Activated naive CD8-positive, alpha-beta T cell treated with anti-CD3 and anti-CD28 coated beads, Interleukin-2, amount 50 U/mL, for 24 hours (primary cell): ENCODE results near the gene PRDM8.

Experiments
- ATAC-seq: fragments of 150-1000 bp; cut with Tn5 transposase; one replicate; pipeline ENCODE4 v1.10.0; 2021
- DNase-seq: peaks from one replicate; pipeline ENCODE4 v3.0.0; 2021
- H3K27ac Mint-ChIP-seq: one replicate; pipeline ENCODE4 v1.8.0; 2021; ENCODE audit warnings: mild to moderate bottlenecking, mixed read lengths
- H3K27me3 Mint-ChIP-seq: one replicate; pipeline ENCODE4 v1.8.0; 2021; ENCODE audit warnings: mixed read lengths
- H3K36me3 Mint-ChIP-seq: one replicate; pipeline ENCODE4 v1.8.0; 2021; ENCODE audit warnings: low read depth, mixed read lengths
- H3K4me1 Mint-ChIP-seq: one replicate; pipeline ENCODE4 v1.8.0; 2021; ENCODE audit warnings: mixed read lengths
- H3K4me3 Mint-ChIP-seq: one replicate; pipeline ENCODE4 v1.8.0; 2021; ENCODE audit warnings: mild to moderate bottlenecking, moderate library complexity, mixed read lengths
- H3K9me3 Mint-ChIP-seq: one replicate; pipeline ENCODE4 v1.8.0; 2021; ENCODE audit warnings: mixed read lengths

The PRDM8 gene

DNA sequence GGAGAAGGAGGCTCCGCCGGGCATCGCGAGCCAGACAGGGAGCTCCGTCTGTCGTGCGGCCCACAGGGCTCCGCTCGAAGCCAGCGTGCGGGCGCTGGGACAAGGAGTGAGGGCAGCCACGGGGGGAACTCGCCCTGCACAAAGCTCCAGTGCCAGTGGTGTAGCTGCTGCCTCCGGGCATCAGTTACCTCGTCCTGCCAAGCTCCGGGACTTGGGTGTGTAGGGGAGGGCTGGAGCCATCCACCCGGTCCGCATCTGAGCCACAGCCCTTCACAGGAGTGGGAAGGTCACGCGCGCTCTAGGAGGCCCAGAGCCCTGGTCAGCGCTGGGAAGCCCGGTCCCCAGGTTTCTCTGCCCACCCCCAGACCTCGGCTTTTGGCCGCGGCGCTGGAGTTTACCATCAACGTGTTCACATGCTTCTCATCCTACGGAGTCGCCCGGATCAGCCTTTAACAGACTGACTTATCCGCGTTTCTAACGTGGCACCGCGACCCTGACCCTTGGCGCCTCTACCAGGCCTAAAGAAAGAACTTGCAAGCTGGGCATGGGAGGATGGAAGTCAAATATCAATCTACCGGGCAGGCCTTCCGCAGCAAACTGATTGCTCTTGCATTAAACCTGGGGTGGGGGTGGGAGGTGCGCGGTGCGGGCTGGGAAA, 8.4 kb upstream of the PRDM8 start:
- H3K36me3 Mint-ChIP-seq: peaks cover 7% of the 10 kb centered on the region
- H3K27me3 Mint-ChIP-seq: peaks cover 18% of the 10 kb centered on the region
- peaks cover 19% of the 10 kb centered on the region for H3K4me1 Mint-ChIP-seq
- no peak overlapping the region for H3K27ac Mint-ChIP-seq
- H3K9me3 Mint-ChIP-seq: no peaks in the 10 kb centered on the region
- no peak for ATAC-seq
- H3K4me3 Mint-ChIP-seq: no peak overlapping the region
- DNase-seq: no peak

DNA sequence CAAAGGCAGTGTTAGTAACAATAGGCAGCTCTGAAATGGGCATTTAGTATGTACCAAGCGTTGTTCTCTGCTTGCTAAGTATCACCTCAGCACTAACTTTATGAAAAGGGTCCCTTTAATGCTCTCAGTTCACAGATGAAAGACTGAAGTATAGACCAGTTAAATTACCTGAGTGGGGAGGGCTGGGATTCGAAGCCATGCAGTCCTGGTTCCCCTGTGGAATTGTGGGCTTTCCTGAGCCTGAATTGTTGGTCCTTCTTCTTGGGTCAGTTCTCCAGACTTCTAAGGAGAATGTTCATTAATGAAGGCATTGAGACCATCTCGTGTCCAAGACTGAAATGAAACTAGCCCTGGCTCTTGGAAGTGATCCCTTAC, 7.7 kb upstream of the PRDM8 start:
- ATAC-seq: no peak
- Mint-ChIP-seq H3K4me1 (peaks cover 16% of the 10 kb centered on the region), H3K36me3 (peaks cover 7% of the 10 kb centered on the region), H3K9me3 (no peaks in the 10 kb centered on the region), H3K4me3 (no peak overlapping the region), H3K27me3 (peaks cover 18% of the 10 kb centered on the region), H3K27ac (no peak overlapping the region)
- no peak for DNase-seq

DNA sequence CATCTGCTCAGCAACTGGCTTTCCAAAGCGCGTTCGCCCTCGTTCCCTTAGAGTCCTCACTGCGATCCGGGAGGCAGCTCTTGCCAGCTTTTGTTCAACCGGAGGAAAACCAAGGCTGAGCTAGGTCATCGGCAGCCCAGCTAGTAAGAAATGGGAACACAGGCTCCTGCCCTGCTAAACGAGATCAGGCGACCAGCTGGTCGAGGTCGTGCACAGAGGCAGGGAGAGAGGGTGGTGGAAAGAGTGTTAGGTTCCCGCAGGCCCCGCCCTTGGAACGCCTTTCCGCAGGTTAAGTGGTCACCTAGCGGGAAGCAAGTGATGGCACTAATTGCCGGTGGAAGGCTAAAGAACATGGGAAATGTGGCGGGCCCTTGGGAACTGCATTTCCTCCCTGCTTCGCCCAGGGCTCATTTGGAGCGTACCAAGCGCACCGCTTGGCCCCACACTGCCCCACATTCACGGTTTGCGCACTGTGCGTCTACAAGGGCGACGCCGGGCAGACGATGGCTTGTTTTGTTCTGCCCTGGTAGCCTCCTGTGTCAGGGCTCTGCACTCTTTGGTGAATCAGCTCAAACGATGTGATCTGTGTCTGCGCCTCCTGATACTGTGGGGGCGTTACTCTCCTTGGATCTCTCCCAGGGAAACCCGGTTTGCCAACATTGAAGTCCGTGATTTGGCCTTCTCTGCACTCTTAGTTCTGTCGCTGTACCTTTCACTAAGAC, 7.2 kb upstream of the PRDM8 start:
- no peak for ATAC-seq
- H3K4me1 Mint-ChIP-seq: peaks cover 11% of the 10 kb centered on the region
- DNase-seq: no peak
- no peaks in the 10 kb centered on the region for H3K9me3 Mint-ChIP-seq
- peaks cover 17% of the 10 kb centered on the region for H3K27me3 Mint-ChIP-seq
- H3K36me3 Mint-ChIP-seq: peaks cover 8% of the 10 kb centered on the region
- H3K27ac Mint-ChIP-seq: no peak overlapping the region
- H3K4me3 Mint-ChIP-seq: no peak overlapping the region

DNA sequence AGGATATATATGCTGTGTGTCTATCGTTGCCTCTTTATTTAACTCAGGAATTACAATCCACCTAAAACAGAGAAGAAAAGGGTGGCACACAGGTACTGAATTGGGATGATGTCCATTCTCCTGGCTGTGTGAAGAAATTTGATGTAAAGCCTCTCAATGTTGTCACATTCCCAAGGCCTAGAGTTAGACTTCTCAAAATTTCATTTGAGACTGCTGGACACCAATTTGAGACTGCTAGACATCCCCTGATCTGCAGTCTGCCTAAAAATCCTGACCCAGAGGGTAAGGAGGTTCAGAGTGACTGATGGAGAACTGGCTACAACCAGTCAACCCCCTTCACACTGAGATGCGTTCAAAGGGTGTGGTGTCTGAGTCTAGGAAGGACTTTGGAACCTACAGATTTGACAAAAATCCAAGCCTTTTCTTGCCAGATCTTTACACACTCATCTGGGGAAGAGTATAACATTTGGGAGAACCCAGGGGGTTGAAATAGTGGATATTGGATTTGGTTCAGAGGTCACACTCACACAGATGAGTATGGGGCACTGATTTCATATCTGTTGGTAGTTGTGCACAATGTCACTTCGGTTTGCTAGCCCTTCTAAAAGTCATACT, 4.9 kb upstream of the PRDM8 start:
- DNase-seq (no peak), ATAC-seq (no peak)
- Mint-ChIP-seq H3K27me3 (peaks cover 20% of the 10 kb centered on the region), H3K4me3 (no peak overlapping the region), H3K4me1 (peaks cover 12% of the 10 kb centered on the region), H3K27ac (no peak overlapping the region), H3K36me3 (peaks cover 10% of the 10 kb centered on the region), H3K9me3 (no peaks in the 10 kb centered on the region)

DNA sequence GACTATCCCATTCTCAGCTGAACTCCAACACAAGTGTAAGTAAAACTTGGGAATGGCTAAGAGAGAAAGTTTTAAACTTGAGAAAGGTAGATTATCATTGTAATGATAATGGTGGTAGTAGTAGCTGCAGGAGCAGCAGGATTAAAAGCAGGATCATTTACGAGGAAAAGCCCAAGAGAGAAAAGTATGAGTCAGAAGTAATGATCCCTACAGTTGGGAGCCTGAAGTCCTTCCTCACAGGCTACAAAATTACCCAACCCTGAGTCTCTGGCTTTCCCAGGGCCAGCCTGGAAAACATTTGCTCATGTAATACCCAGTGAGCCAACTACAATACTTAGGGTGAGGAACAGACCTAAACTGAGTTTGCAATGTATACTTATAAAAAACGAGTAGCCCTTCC, 4.4 kb upstream of the PRDM8 start:
- no peaks in the 10 kb centered on the region for H3K9me3 Mint-ChIP-seq
- H3K36me3 Mint-ChIP-seq: peaks cover 10% of the 10 kb centered on the region
- H3K27me3 Mint-ChIP-seq: peaks cover 24% of the 10 kb centered on the region
- peaks cover 16% of the 10 kb centered on the region for H3K4me1 Mint-ChIP-seq
- ATAC-seq (no peak), DNase-seq (no peak)
- H3K4me3 Mint-ChIP-seq: no peak overlapping the region
- H3K27ac Mint-ChIP-seq: no peak overlapping the region

DNA sequence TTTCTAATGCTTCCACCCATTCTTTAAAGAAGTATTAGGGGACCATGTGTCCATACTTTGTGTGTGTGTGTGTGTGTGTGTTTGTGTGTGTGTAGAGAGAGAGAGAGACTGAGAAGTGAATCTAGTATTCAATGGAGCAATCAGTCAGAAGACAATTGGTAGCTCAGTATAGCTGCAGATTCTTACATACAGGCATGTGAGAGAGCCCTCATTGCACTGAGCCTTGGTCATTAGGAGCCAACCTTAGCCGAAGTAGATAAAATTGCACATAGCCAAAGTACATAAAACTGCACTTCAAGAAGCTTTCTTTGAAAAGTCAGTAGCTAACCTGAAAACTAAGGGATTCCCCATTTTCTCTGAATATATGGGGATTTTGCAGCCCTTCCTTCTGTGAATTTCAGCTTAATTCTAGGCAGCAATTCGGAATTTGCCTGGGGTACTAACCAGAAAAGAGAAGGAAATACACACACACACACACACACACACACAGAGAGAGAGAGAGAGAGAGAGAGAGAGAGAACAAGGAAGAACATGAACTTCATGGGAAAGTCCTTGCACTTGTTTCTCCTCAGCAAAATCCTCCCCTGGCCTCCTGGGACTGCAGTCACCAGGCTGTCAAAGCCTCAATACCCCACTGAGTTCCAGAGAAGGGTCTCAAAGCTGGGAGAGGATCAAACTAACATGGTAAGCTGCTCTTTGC, 1.7 kb upstream of the PRDM8 start:
- peaks cover 19% of the 10 kb centered on the region for H3K4me1 Mint-ChIP-seq
- H3K36me3 Mint-ChIP-seq: peaks cover 10% of the 10 kb centered on the region
- DNase-seq (no peak), ATAC-seq (no peak)
- H3K27ac Mint-ChIP-seq: no peak overlapping the region
- no peak overlapping the region for H3K4me3 Mint-ChIP-seq
- no peaks in the 10 kb centered on the region for H3K9me3 Mint-ChIP-seq
- peaks cover 30% of the 10 kb centered on the region for H3K27me3 Mint-ChIP-seq

DNA sequence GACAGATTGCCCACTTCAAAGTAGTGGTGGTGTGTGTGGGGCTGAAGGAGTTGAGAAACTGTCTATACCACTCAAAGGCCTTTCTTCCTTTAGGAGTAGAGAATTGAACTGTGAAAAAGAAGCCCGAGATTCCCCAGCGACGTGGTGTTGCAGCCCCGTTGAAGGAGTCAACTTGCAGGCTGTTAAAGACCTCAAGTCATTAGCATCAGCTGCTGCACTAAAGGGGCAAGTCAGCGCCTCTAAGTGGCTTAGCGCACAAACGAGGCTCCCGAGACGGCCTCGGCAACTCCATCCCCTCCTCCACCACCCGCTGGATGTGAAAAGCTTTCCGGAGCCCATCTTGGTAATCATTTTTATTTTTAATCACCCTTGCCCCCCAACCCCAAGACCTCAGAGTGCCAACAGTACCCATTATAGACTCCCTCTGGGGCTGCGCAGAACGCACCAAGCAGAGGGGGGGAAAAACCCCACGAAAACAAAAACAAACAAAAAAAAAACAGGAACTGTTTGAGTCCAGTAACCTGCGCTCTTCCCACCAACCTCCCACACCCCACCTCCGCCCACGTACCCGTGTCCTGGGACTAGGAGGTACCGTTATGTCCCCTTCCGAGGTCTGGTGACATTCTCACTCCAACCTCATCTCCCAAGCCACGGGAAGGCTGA, 913 bp upstream of the PRDM8 start:
- no peak overlapping the region for H3K27ac Mint-ChIP-seq
- peaks cover 30% of the 10 kb centered on the region for H3K27me3 Mint-ChIP-seq
- no peak overlapping the region for H3K4me3 Mint-ChIP-seq
- no peaks in the 10 kb centered on the region for H3K9me3 Mint-ChIP-seq
- H3K4me1 Mint-ChIP-seq: peaks cover 24% of the 10 kb centered on the region
- ATAC-seq (no peak), DNase-seq (no peak)
- peaks cover 10% of the 10 kb centered on the region for H3K36me3 Mint-ChIP-seq

DNA sequence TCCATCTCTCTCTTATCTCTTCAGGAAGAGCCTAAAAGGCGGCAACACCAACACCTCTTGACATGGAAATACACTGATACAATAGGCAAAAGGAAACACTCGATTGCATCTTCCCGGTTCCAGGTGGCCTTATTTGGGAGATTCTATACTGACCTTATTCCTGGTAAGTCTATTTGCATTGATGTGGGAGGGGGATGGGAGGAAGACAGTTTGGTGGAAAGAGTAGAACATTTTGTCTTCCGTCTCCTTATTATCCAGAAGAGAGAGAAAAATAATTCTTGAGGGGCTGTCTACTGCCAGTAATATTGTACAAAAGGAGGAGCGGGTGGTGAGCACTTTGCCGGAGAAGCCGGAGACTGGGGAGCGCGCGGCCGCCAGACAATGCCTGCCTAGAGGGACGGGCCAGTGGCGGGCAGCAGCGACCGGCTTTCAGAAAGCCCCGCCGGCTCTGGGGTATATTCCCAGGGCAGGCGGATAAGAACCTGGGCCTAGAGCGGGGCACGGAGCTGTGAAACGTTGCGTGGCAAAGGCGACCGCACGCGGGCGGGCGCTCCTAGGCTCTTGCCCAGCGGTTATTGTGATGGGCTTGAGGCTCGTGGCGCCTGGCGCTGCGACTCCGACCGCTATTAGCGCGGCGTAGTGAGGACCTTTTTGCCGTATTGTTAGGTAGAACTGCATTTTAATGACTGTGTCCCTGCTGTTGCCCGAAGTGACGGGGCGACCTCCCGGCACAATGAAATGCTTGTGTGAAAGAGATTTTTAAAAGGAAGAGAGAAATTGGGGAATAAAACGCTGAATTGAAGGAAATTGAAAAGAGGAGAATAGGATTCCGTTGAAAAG, 518 bp downstream of the PRDM8 start:
- H3K4me3 Mint-ChIP-seq: peak overlapping the region; percentile 60
- DNase-seq: no peak
- peaks cover 30% of the 10 kb centered on the region for H3K27me3 Mint-ChIP-seq
- H3K9me3 Mint-ChIP-seq: no peaks in the 10 kb centered on the region
- no peak for ATAC-seq
- H3K27ac Mint-ChIP-seq: no peak overlapping the region
- peaks cover 8% of the 10 kb centered on the region for H3K36me3 Mint-ChIP-seq
- H3K4me1 Mint-ChIP-seq: peaks cover 29% of the 10 kb centered on the region

DNA sequence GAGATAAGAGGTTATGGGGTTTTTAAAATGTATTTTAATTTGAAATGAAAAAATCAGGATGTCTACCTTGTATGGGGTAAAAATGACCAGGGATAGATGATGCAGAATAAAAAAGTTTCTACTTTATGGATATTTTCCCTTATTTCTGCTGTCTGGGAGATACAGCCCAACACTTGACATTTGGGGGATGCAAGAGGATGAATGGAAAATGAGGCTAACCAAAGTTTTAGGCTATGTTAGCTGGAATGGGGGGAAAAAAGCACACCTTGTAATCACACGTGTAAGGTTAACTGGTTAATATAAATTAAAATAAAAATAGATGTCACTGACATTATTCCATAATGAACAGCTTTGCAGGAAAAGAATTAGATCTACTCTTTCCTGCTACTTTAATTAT, 1.1 kb downstream of the PRDM8 start:
- H3K4me1 Mint-ChIP-seq: peaks cover 32% of the 10 kb centered on the region
- H3K4me3 Mint-ChIP-seq: peak overlapping the region; percentile 60

DNA sequence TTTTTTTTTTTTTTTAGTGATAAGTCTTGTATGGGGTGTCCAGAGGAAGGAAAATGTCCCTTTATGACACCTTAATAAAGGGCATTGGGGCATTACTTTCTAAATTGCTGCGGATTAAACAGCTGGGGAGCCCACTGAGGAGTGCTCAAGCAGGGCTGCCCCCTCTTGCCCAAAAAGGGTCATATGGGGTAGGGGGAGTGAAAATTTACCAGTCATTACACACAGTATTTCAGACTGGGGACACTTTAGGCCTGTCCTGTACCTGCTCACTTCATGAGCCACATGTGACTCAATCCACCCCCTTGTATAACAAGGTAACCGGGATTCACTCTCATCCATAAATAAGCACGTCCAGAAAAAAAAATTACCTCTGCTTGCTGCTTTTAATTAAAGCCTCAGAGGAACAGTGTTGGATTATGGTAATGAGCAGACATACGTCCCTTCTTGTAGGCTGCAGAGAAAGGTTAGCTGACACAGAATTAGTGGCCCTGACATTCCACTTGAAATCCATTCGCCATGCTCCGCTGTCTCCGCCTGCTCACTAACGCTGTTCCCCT, 1.8 kb downstream of the PRDM8 start:
- no peak for ATAC-seq
- Mint-ChIP-seq H3K4me1 (peaks cover 34% of the 10 kb centered on the region), H3K27me3 (peaks cover 33% of the 10 kb centered on the region), H3K27ac (no peak overlapping the region), H3K9me3 (no peaks in the 10 kb centered on the region), H3K4me3 (no peak overlapping the region), H3K36me3 (peaks cover 5% of the 10 kb centered on the region)
- no peak for DNase-seq

More for the DNA sequence above, 1.1 kb downstream of the PRDM8 start:
- DNase-seq (no peak), ATAC-seq (no peak)
- Mint-ChIP-seq H3K36me3 (peaks cover 5% of the 10 kb centered on the region), H3K27ac (no peak overlapping the region), H3K9me3 (no peaks in the 10 kb centered on the region), H3K27me3 (peaks cover 33% of the 10 kb centered on the region)

DNA sequence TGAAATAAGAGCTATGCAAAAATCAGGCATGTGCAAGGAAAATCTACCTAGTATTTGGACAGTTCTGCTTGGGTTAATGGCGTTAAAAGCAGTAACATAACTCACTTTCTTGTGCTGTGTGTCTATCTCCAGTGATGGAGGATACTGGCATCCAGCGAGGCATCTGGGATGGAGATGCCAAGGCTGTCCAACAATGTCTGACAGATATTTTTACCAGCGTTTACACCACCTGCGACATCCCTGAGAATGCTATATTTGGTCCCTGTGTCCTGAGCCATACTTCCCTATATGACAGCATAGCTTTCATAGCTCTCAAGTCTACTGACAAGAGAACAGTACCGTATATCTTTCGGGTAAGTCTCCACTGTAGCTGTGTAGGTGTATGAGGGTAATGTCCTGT, 2.6 kb downstream of the PRDM8 start:
- Mint-ChIP-seq H3K4me3 (no peak overlapping the region), H3K27me3 (peaks cover 33% of the 10 kb centered on the region), H3K4me1 (peaks cover 37% of the 10 kb centered on the region), H3K36me3 (peaks cover 5% of the 10 kb centered on the region), H3K27ac (no peak overlapping the region), H3K9me3 (no peaks in the 10 kb centered on the region)
- DNase-seq (no peak), ATAC-seq (no peak)

DNA sequence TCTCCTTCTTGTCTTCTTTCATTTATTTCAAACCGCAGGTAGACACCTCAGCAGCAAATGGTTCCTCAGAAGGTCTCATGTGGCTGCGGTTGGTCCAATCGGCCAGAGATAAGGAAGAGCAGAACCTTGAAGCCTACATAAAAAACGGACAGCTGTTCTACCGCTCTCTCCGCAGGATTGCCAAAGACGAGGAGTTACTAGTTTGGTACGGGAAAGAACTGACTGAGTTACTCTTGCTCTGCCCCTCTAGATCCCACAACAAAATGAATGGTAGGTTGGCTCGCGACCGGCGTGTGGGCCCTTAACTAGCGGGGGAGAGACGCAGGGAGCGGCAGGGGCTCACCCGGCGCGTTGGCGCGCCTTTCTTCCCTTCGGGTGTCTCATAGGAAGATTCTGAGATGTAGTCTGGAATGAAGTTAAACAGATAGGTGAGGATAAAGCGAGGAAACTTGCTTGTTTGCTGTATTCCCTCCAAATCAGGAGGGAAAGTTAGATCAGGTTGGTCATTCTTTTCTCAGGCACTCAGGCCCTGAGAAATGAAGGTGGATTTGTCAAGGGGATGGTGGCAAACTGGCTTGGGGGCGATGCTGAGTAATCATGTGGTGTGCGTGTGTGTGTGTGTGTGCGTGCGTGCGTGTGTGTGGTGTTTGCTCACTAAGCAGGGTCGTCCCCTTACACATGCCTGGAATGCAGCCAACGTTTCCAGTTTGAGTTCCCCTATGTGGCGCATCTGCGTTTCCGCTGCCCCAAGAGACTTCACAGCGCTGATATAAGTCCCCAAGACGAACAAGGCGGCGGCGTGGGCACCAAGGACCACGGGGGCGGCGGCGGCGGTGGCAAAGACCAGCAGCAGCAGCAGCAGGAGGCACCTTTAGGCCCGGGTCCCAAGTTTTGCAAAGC, 4.2 kb downstream of the PRDM8 start:
- peaks cover 32% of the 10 kb centered on the region for H3K4me1 Mint-ChIP-seq
- H3K27me3 Mint-ChIP-seq: peaks cover 20% of the 10 kb centered on the region
- H3K9me3 Mint-ChIP-seq: no peaks in the 10 kb centered on the region
- peak overlapping the region; percentile 81 for H3K27ac Mint-ChIP-seq
- H3K36me3 Mint-ChIP-seq: no peaks in the 10 kb centered on the region
- peak overlapping the region; percentile 67 for H3K4me3 Mint-ChIP-seq
- DNase-seq (peak; percentile 73), ATAC-seq (peak; percentile 53)
